K562 (cell line): ENCODE measurements around the gene ZNF597. TPM values are rescaled to one million over a fixed set of nuclear protein-coding genes. Genes with fewer than 3 reads are reported as not detected.

Experiments
- CEBPZ ChIP-seq: fragments of 150-350 bp; IDR thresholded peaks from 2 replicates; pipeline ENCODE4 v1.6.1; 2014; ENCODE audit warnings: low read depth, mild to moderate bottlenecking, low read length, borderline replicate concordance
- DPF2 ChIP-seq: fragments of 450-650 bp; IDR thresholded peaks from 2 replicates; pipeline ENCODE4 v1.6.1; 2016
- NFIC ChIP-seq: fragments of 450-650 bp; IDR thresholded peaks from 2 replicates; pipeline ENCODE4 v1.6.1; 2017; ENCODE audit warnings: mild to moderate bottlenecking, inconsistent platforms
- POLR2G ChIP-seq: fragments of 200-400 bp; formaldehyde crosslinking; IDR thresholded peaks from 2 replicates; pipeline ENCODE4 v1.6.1; 2017; ENCODE audit warnings: low read depth, mild to moderate bottlenecking, antibody characterized with exemption, low read length, moderate library complexity
- SAP30 ChIP-seq: fragments of 200-600 bp; sonication (generic); IDR thresholded peaks from 2 replicates; pipeline ENCODE4 v1.6.1; 2012; ENCODE audit warnings: borderline replicate concordance, low read depth, mild to moderate bottlenecking, moderate library complexity, low read length, control low read depth, inconsistent platforms; ENCODE audit not compliant: insufficient read depth, poor library complexity, severe bottlenecking
- SMAD1 ChIP-seq: fragments of 150-350 bp; IDR thresholded peaks from 2 replicates; pipeline ENCODE4 v1.6.1; 2014; ENCODE audit warnings: low read length, low read depth; ENCODE audit not compliant: partially characterized antibody
- SP1 ChIP-seq: sonication (generic); formaldehyde crosslinking; IDR thresholded peaks from 2 replicates; pipeline ENCODE4 v1.8.1; 2022; ENCODE audit warnings: mild to moderate bottlenecking, missing genetic modification reagents
- TAF7 ChIP-seq: fragments of 450-650 bp; IDR thresholded peaks from 2 replicates; pipeline ENCODE4 v1.6.1; 2016; ENCODE audit warnings: missing genetic modification characterization, missing compliant biosample characterization
- TAF9B ChIP-seq: fragments of 450-650 bp; IDR thresholded peaks from 2 replicates; pipeline ENCODE4 v1.6.1; 2018; ENCODE audit warnings: mild to moderate bottlenecking; ENCODE audit not compliant: partially characterized antibody
- ZBTB33 ChIP-seq: sonication (generic); formaldehyde crosslinking; IDR thresholded peaks from 2 replicates; pipeline ENCODE4 v1.8.1; 2023; ENCODE audit warnings: mild to moderate bottlenecking, missing genetic modification reagents
- ZFPM2 ChIP-seq: fragments of 250-450 bp; sonication (Bioruptor Pico); IDR thresholded peaks from 2 replicates; pipeline ENCODE4 v1.5.1; 2022; ENCODE audit warnings: mild to moderate bottlenecking
- ZNF324 ChIP-seq: fragments of 250-450 bp; sonication (Bioruptor Pico); IDR thresholded peaks from 2 replicates; pipeline ENCODE4 v1.4.0; 2020; ENCODE audit warnings: mild to moderate bottlenecking
- ZNF41 ChIP-seq: fragments of 250-450 bp; sonication (Bioruptor Pico); conservative IDR thresholded peaks from 2 replicates; pipeline ENCODE4 v1.4.0; 2020; ENCODE audit warnings: mild to moderate bottlenecking
- ZNF511 ChIP-seq: sonication (generic); formaldehyde crosslinking; IDR thresholded peaks from 2 replicates; pipeline ENCODE4 v1.8.0; 2022; ENCODE audit warnings: mild to moderate bottlenecking, missing genetic modification reagents
- polyA plus RNA-seq, 8 experiments: library from polyadenylated mRNA; depleted of rRNA in 4 of 8; stranded (reverse) in 5 of 8; unstranded in 3 of 8; fragments of >200 nt; fragmentation: Nextera tagmentation in 2 of 8; fragmentation: Illumina TruSeq in 1 of 8; extraction: Ambion mirVana in 2 of 8; extraction: Trizol in 1 of 8; gene quantifications; 2 replicates each; pipeline versions ENCODE4 v1.2.1 to v1.2.3, GENCODE V29; 2011 to 2014; ENCODE audit warnings: inconsistent platforms in 1 of 8, missing spikeins in 1 of 8
- total RNA-seq, 7 experiments: library from RNA; depleted of rRNA in 6 of 7; stranded (reverse); fragments of >200 nt in 6 of 7; fragmentation: Illumina TruSeq in 2 of 7; extraction: Trizol in 2 of 7; gene quantifications; 2 replicates each; pipeline versions ENCODE4 v1.2.1 to v1.2.3, GENCODE V29; 2011 to 2021; ENCODE audit warnings: low replicate concordance in 1 of 7
- TF ChIP-seq, protein P1 (sequence below): sonication (generic); formaldehyde crosslinking; IDR thresholded peaks from 2 replicates; pipeline ENCODE4 v1.8.1; 2023; ENCODE audit warnings: mild to moderate bottlenecking, missing genetic modification reagents

The ZNF597 gene
- total and polyA plus RNA-seq, 9 of the 15 experiments (the other 6 are each of a cell fraction or from before 2014, with no cell fraction given) = 0.14 to 0.68 (median 0.42) TPM

GRCh38 chr16:3457434-3458252 lies 14.3 kb upstream of the ZNF597 start (continued):
- peak; percentile 38; the same call in 1 of the 2 replicates for TF ChIP-seq TAF7 (tag)
- peak; percentile 86 for TF ChIP-seq SMAD1
- TF ChIP-seq, protein P1, sequence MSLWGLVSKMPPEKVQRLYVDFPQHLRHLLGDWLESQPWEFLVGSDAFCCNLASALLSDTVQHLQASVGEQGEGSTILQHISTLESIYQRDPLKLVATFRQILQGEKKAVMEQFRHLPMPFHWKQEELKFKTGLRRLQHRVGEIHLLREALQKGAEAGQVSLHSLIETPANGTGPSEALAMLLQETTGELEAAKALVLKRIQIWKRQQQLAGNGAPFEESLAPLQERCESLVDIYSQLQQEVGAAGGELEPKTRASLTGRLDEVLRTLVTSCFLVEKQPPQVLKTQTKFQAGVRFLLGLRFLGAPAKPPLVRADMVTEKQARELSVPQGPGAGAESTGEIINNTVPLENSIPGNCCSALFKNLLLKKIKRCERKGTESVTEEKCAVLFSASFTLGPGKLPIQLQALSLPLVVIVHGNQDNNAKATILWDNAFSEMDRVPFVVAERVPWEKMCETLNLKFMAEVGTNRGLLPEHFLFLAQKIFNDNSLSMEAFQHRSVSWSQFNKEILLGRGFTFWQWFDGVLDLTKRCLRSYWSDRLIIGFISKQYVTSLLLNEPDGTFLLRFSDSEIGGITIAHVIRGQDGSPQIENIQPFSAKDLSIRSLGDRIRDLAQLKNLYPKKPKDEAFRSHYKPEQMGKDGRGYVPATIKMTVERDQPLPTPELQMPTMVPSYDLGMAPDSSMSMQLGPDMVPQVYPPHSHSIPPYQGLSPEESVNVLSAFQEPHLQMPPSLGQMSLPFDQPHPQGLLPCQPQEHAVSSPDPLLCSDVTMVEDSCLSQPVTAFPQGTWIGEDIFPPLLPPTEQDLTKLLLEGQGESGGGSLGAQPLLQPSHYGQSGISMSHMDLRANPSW (CRISPR knock-in tag) = no peak
- peak; percentile 56; the same call in 1 of the 2 replicates for TF ChIP-seq ZBTB33 (CRISPR knock-in tag)
- TF ChIP-seq TAF9B = no peak
- no peak for TF ChIP-seq CEBPZ
- TF ChIP-seq ZNF324 (CRISPR knock-in tag) = no peak
- TF ChIP-seq DPF2 = no peak
- peak; percentile 81 for TF ChIP-seq SP1 (CRISPR knock-in tag)
- TF ChIP-seq POLR2G = peak; percentile 96
- TF ChIP-seq ZNF41 = 0 out of 2 replicates have a peak, but pooled peaks have one; percentile 8
- TF ChIP-seq ZFPM2 (CRISPR knock-in tag) = no peak
- TF ChIP-seq NFIC = peak; percentile 14; the same call in 1 of the 2 replicates
- TF ChIP-seq SAP30 = peak; percentile 25
- TF ChIP-seq ZNF511 (CRISPR knock-in tag) = peak; percentile 94
